GM21515 (cell line): ENCODE results near the gene PRPF31.
A peak's percentile ranks its signal among the peaks of the same experiment; 100 is the strongest.

Experiments used
- ATAC-seq: cut with Tn5 transposase; IDR thresholded peaks from one replicate; pipeline ENCODE4 v1.9.1; 2021; ENCODE audit not compliant: unreplicated experiment

Gene PRPF31

DNA sequence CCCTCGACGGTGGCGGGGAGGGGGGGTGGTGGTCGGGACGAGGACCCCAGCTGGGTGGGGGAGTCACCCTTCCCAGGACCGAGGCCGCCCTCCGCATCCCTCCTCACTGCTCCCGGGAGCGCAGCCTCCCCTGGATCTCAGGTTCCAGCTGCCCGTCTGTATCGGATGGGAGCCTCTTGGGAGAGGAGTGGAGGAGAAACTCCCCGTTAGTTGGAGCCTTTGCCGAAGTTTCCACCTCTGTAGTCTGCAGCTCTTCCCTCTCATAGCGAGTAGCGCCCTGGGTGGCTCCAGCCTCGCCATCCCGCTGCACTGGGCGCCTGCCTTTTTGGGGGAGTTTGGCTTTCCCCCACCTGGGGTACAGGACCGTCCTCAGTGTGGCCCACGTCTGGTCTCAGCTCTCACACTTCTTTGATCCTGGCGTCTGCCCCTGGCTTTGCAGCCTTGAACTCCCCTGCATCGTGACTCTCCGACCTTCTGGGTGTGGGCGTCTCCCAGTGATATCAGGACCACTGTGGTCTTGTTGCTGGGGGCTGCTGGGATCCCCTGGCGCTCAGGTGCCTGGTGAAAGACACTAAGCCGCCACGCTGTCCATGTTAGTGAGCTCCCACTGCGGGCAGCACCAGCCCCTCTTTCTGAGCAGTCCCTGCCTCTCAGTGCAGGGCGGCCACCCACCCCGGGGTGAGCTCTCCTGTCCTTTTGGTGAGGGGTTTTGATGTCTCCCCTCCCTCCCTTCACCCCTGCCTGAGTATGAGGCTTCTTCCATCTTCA, 23.1 kb downstream of the PRPF31 start:
- ATAC-seq = no peak

DNA sequence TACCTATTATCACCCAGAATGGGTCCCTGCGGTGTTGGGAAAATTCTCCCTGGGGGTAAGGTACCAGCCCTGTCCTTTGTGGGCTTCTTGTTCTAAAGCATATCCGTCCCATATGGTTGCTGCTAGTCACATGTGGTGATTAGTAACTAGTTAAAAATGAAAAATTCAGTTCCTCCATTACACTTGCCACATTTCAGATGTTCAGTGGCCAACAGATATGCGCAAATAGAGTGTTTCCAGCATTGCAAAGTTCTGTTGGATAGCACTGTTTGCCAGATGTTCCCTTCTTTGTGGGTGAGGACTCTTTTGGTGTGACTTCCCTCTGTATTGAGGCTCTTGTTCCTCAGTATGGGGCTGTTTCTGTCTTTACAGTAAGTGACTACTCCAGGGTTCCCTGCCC, 25.8 kb downstream of the PRPF31 start:
- no peak for ATAC-seq

DNA sequence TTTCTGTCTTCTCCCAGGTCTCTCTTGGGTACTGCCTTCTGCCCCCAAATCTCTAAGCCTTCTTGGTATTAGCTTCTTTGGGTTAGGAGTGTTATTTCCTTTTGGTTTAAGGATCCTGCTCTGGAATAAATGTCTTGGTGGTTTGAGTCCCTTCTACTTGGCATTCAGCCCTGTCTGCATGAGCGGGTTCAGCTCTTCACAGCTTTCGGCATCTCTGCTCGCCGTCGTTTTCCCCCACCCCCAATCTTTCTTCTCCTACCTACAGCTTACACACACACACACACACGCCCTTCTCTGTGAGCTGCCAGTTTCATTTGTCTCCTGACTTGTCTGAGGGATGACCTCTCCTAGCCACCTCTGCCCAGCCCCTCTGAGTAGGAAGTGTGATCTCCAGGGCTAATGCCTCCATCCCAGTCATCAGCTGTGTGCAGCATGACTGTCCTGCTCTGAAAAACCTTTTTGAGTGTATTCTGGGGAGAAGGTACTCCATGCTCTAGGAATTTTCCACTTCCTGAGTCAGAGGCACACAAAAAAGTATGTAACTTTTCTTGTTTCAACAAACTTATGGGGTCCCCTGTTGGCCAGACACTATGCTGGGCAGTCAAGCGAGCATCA, 26.7 kb downstream of the PRPF31 start:
- ATAC-seq = no peak

DNA sequence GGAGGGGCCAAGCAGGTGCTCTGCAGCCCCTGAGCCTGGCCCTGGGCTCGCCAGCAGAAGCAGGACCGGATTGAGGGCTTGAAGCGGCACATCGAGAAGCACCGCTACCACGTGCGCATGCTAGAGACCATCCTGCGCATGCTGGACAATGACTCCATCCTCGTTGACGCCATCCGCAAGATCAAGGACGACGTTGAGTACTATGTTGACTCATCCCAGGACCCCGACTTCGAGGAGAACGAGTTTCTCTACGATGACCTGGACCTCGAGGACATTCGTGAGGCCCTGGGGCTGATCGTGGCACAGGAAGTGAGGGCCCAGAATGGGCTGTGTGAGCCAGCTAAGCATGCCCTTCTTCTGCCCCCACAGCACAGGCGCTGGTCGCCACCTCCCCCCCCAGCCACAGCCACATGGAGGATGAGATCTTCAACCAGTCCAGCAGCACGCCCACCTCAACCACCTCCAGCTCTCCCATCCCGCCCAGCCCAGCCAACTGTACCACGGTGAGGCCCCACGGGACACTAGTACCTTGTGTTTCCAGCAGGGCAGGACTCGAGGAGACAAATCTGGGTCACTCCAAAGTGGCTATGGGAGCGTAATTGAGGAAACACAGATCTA, 30.1 kb downstream of the PRPF31 start:
- ATAC-seq = no peak

DNA sequence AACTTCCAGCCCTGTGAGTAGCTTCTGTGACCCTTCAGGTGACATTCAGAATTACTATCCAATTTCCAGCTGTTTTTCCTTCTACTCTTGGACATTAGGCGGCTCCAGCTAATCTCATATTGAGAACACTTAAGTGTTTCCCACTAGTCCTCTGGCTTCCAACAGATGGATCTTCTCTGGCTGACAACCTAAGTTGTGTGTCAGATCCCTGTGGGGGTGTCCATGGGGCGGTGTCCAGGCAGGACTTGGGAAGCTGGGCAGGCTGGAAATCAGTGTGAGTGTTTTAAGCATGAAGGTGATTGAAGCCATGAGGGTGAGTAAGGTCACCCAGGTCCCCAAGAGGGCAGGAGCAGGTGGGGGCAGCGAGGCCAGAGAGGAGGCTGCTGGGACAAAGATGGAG, 32.1 kb downstream of the PRPF31 start:
- ATAC-seq = no peak

DNA sequence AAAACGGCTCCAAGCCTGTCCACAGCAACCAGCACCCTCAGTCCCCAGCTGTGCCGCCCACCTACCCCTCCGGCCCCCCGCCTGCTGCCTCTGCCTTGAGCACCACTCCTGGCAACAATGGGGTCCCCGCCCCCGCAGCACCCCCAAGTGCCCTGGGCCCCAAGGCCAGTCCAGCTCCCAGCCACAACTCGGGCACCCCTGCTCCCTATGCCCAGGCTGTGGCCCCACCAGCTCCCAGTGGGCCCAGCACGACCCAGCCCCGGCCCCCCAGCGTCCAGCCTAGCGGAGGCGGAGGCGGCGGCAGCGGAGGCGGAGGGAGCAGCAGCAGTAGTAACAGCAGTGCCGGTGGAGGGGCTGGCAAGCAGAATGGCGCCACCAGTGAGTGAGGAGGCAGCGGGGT, 32.6 kb downstream of the PRPF31 start:
- no peak for ATAC-seq

DNA sequence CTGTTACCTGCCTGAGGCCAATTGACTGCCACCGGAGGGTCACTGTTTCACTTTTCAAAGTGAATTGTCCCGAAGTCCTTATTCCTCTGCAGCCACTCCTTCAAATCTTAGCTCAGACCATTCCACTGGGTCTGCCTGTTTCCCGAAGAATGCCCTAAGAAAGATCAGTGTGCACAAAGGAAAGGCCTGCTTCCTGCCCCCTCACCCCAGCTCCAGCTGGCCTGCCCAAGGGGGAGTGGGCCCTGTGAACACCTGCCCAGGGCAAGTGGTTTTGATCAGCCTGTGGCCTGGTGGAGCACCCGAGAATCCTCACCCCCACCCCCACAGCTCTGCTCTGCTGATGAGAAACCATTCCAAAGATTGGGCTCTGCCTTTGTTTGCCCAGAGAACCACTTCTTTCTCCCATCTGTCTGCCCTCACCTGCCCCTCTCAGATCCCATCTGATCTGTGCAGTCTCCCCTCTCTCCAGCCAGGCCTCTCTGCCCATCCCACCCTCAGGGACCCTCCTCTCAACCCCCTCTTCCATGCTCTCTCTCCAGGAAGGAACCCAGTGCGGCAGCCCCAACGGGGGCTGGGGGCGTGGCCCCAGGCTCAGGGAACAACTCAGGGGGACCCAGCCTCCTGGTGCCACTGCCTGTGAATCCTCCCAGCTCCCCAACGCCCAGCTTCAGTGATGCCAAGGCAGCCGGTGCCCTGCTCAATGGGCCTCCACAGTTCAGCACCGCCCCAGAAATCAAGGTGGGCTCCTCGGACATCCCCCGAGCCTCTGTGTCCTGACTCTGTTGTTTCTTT, 33.7 kb downstream of the PRPF31 start:
- ATAC-seq = no peak

DNA sequence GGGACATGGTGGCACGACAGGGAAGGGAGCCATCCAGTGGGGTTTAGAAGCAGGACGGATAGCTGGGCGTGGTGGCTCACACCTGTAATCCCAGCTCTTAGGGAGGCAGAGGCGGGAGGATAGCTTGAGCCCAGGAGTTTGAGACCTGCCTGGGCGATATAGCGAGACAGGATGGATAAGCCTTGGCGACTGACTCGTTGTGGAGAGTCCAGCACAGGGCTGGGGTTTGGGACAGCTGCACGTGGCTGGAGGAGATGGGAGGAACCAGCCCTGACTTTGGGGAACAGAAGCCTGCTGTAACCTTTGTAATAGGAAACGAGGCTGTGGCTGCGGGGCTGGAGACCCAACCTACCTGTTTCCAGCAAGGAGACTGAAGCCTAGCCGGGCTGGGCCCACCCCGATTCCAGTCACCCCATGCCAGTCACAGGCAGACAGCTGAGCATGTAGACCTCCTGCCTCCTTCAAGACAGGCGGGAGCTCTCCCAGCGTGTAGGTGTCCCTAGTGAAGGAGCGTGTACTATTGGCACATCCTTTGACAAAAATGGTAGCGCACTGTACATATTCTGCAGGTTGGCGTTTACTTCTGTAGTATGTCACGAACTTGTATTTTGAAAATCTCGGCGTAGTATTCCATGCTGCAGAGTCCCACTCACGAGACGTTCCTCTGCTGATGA, 35.9 kb downstream of the PRPF31 start:
- no peak for ATAC-seq

DNA sequence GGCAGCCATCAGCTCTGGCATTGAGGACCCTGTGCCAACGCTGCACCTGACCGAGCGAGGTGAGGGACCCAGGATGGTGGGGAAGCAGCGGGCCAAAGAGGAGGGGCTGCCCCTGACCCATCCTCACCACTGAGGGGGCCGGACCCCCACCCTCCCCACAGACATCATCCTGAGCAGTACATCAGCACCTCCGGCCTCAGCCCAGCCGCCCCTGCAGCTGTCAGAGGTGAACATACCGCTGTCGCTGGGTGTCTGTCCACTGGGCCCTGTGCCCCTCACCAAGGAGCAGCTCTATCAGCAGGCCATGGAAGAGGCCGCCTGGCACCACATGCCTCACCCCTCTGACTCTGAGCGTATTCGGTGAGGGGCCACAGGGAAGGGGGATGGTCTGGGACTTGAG, 36.7 kb downstream of the PRPF31 start:
- ATAC-seq = no peak

DNA sequence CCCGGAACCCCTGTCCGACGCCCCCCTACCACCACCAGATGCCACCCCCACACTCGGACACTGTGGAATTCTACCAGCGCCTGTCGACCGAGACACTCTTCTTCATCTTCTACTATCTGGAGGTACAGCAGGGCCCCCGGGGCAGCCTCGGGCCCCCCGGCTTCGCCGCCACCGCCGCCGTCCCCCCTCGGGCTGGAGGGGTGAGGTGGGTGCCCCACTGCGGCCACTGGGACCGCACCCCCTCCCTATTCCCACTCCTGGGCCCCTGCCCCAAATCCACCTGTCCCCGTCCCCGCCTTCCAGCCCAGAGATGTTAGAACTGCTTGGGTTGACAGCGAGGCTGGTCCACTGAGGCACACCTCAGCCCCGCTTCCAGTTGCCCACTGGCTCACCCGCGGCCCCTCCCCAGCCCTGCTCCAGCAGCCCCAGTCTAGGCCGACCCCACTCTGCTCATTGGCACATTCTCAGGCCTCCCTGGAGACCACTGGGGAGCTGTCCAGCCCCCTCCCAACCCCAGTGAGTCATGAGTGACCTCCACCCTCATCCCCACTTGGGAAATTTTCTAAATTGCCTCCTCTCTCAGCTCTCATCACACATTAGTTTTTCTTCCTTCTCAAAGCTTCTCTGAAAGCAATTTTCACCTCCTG, 37.4 kb downstream of the PRPF31 start:
- no peak for ATAC-seq

DNA sequence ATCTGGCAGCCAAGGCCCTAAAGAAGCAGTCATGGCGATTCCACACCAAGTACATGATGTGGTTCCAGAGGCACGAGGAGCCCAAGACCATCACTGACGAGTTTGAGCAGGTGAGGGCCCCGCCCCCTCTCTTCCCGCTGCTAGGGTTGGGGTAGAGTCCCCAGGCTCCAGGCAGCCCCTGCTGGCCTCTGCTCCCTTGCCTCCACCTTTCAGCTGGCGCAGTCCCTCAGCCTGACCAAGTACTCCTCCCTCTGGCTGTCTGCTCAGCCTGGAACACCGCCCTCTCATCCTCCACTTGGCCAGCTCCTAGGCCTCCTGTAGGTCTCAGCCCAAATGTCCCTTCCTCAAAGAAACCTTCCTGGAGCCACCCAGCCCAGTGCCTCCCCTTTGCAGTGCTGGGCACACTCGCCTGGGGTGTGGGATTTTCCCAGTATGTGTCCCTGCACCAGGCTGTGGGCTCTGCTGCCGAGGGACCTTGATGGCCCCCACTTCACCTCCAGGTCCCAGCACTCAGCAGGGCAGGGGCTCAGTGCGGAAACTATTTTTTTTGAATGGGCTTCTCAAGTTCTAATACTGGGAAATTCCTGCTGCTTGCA, 38.3 kb downstream of the PRPF31 start:
- ATAC-seq = no peak

DNA sequence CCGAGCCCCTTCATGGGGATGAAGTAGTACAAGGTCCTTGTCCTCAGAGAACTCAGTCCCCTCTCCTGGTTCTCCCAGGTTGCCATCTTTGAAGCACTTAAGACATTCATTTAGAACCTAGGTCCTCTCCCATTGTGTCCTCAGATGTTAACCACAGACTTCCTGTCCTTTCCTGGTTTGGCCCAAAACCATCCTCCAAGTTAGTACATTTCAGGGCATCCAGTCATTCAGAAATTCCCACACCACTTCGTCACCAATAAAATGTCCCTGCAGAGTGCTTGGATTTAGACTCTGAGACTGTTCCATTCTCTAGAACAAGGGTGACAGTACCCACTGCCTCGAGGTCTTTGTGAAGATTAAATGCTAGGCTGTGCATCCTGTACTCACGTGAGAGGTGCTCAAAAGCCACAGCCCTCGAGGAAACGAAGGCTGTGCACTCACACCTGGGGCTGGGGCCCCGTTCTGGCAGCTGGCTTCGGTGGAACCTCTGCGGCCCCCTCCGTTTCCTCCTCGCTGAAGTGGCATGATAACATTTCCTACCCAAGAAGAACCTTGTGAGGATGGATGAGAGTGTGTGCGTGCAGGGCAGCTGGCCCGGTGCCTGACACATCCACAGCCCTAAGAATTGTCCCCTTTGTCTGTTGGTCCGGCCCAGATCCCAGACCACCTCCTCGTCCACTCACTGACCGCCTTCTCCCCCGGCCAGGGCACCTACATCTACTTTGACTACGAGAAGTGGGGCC, 39.2 kb downstream of the PRPF31 start:
- ATAC-seq = no peak

DNA sequence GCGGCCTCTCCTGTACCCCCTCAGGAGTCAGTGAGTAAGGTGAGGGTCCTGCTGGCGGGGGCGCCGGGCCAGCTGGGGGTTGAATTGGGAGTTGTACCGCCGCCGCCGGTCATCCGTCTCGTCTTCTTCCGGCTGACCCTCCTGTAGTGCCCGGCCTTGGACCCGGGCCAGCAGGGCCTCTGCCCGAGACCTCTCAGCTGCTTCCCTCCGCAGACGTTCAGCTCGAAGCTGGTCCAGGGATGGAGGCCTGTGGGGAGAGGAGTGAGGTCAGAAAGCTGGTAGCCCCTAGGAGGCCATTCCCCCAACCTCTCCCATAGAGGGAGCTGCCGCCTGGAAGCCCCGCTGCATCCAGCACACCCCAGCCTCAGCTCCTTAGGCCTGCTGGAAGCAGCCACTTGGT, 40.1 kb downstream of the PRPF31 start:
- ATAC-seq = no peak

DNA sequence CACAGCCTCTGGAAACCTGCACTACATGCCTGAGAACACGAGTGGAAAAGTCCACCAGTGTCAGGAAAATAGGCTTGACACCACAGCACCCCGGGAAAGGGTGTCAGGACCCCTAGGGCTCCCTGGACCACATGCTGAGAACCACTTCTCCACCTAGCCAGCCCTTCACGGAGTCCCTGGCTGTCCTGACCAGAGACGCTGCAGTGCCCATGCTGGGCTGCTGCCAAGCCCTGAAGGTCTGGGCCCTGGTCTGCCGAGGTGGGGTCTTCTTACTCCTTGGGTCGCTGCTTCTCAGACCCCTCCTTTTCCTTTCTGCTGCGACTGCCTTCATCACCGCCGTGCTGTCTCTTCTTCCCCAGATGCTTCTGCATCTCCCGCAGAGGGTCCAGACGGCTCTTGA, 40.9 kb downstream of the PRPF31 start:
- no peak for ATAC-seq

DNA sequence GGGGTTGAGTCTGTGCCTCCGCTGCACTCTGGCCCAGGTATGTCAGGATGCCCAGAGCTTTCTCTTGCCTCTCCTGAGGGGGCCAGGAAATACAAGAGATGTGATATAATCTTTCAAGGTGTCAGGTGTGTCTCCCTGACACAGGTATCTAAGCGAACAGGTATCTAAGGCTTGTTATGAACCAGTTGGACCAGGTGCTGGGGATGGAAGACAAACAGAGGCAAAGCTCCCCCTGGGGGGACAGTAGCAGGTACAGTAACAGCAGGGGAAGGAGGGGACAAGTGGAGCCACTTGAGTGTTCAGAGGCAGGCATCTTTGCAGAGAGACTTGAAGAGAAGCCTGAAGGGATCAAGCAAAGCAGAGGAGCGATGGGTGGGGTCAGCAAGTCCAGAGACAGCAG, 41.4 kb downstream of the PRPF31 start:
- no peak for ATAC-seq

DNA sequence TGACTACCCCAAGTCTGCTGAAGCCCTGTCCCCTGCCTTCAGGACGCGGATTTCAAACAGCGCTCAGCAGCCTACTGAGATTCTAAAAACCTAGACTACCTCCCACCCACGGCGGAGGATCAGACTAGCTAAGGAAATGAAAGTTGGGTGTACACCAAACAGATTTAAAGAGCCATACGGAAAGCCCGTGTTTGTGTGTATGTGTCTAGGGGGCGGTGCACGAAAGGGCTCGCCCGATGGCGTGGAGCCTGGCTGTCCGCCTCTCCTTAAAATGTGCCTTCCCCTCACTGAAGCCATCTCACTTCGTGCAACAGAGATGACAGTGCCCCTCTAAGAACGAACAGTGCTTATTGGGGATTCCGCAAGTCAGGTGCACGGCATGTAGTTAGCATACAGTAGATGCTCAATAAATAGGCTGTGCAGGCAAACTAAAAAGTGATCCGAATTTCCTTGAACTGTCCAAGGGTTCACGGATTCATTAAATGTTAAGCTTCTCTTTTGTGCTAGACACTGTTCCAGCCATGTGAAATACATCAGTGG, 43.3 kb downstream of the PRPF31 start:
- no peak for ATAC-seq

DNA sequence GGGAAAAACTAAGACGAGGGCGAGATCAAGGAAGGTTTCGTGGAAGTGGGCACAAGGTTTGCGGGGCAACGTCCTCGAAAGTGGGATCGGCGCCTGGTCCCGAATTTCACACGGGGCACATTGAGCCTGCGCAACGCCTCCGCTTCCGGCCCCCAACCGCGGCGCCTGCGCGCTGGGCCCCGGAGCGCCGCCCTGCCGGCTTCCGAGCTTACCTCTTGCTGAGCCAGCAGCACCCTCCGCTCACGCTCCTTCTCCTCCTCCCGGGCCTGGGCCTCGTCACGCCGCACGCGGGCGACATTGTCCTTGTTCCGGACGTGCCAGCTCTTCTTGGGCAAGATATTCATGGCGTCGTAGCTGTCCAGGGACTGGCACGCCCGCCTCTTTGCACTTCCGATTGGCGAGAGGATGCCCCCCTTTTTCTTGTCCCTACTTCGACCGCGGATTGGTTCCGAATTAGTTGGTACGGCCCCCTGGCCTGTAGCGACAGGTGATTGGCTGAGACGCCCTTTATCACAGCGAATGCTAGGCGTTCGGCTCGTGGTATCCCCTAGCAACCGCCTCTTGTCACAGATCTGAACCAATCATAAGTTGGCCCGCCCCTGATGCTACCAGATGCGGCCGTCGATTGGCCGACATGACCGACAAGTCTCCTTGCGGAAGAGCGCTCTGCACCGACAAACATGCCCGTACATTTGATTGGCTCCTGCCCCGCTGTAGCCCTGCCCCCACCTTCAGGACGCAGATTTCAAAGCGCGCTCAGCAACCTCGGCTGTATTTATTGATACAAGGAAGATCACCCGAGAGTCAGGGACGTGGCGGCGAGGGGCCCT, 44.0 kb downstream of the PRPF31 start, which contains the start of gene LENG1:
LENG1 (minus strand) TSS at position 370 of the 830 bp plus-strand sequence; CDS start at position 344, 26 bp downstream.
- peak; percentile 87 for ATAC-seq

DNA sequence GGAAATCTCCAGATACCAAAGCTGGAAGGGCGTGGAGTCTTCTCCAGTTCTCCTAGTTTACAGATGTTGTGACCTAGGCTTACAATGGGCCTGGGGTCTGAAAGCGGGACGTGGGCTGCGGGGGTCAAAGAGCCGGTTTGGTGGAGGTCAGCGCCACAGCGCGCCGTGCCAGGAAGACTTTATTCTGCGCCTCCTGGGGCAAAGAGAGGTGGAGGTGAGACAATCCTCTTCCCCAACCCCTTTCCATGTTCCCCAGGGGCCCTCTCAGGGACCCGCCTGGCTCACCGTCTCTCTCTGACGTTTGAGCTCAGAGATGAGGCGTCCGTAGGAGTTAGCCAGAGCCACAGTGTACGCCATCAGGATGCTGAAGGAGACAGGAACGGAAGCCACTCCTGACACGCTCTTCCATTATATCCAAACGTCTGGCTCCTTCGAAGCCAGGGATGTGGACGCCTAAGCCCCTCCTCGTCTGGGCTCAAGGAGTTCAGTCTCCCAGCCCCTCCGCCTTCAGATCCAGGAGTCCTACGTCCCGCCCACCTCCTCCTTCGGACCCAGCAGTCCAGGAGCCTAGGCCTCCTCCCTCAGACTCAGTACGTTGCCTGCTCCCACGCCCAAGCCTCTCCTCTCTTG, 44.7 kb downstream of the PRPF31 start:
- ATAC-seq = peak; percentile 7
